Heart left ventricle (tissue), 16 donors: ENCODE data around the gene SDR42E1. TPM values are rescaled to one million over a fixed set of nuclear protein-coding genes. Genes with fewer than 3 reads are reported as not detected.

ENCODE experiments used
- ATAC-seq, 4 donors: fragments of 200-7000 bp; cut with Tn5 transposase; one replicate each; pipeline ENCODE4 v1.9.1; 2020 to 2022; ENCODE audit warnings: moderate library complexity in 4 of 4, mild to moderate bottlenecking in 3 of 4, moderate number of reproducible peaks in 1 of 4
- DNase-seq, 5 donors: peaks; one replicate each; pipeline ENCODE4 v3.0.0-alpha.2; 2020
- H3K27ac ChIP-seq, 12 donors: fragments of 200-600 bp; sonication (generic) in 4 of 12; one replicate each; pipeline versions ENCODE4 v1.5.0 to v1.8.0; 2016 to 2022; ENCODE audit warnings: mild to moderate bottlenecking in 2 of 12
- H3K27me3 ChIP-seq, 9 donors: fragments of 200-600 bp; sonication (generic) in 2 of 9; one replicate each; pipeline versions ENCODE4 v1.5.1 to v1.8.0; 2016 to 2022; ENCODE audit warnings: mild to moderate bottlenecking in 3 of 9
- H3K36me3 ChIP-seq, 9 donors: fragments of 200-600 bp; sonication (generic) in 2 of 9; one replicate each; pipeline versions ENCODE4 v1.5.0 to v1.8.0; 2018 to 2022; ENCODE audit warnings: mild to moderate bottlenecking in 2 of 9
- H3K4me1 ChIP-seq, 12 donors: fragments of 200-600 bp; sonication (generic) in 4 of 12; one replicate each; pipeline versions ENCODE4 v1.5.0 to v1.8.0; 2016 to 2022; ENCODE audit warnings: mild to moderate bottlenecking in 3 of 12
- H3K4me3 ChIP-seq, 12 donors: fragments of 200-600 bp; sonication (generic) in 4 of 12; one replicate each; pipeline versions ENCODE4 v1.5.0 to v1.8.0; 2017 to 2022; ENCODE audit warnings: mild to moderate bottlenecking in 9 of 12, moderate library complexity in 4 of 12
- H3K9me3 ChIP-seq, 12 donors: fragments of 200-600 bp; sonication (generic) in 4 of 12; one replicate each; pipeline versions ENCODE4 v1.5.0 to v1.8.0; 2016 to 2022; ENCODE audit warnings: mild to moderate bottlenecking in 1 of 12
- POLR2A ChIP-seq, 2 donors: fragments of 450-650 bp; IDR thresholded peaks; one replicate each; pipeline ENCODE4 v1.6.1; 2017; ENCODE audit warnings: antibody characterized with exemption in 2 of 2, mild to moderate bottlenecking in 2 of 2, moderate library complexity in 2 of 2
- WGBS, 4 donors: extraction: QIAGEN DNeasy Blood & Tissue Kit in 2 of 4; methylation state at CpG; one replicate each; pipeline versions ENCODE4 v1.1.5 to v1.1.7; 2013 to 2018; 5-methylcytosine and 5-hydroxymethylcytosine counted together
- intact Hi-C, 10 donors: fragments of 100-400 bp; cut with DNase I; formaldehyde crosslinking; loops; one replicate each; pipeline versions ENCODE4 v1.11.1 to v1.14.2; 2022
- polyA plus RNA-seq, 2 donors: library from polyadenylated mRNA; stranded (reverse); fragments of 200-250 nt; gene quantifications; one replicate each; pipeline ENCODE4 v1.2.3, GENCODE V29; 2013
- total RNA-seq, 9 donors: library from RNA; depleted of rRNA in 2 of 9; stranded (reverse); fragments of >200 nt in 2 of 9; fragmentation: NEBNext Ultra II Directional in 3 of 9; extraction: Animal tissue kit (Norgen Biotek cat#: 25700) in 3 of 9; gene quantifications; one replicate each; pipeline versions ENCODE4 v1.1.0 to v1.2.4, GENCODE V29; 2016 to 2023
- TF ChIP-seq, protein P1 (sequence below), 12 donors: fragments of 200-600 bp; sonication (generic) in 4 of 12; IDR thresholded peaks; one replicate each; pipeline versions ENCODE4 v1.5.0 to v1.8.0; 2018 to 2022; ENCODE audit warnings: antibody characterized with exemption in 12 of 12, mild to moderate bottlenecking in 5 of 12
- donor health status: ischemic (EF 13 %, LVEDD 7.1; RV severe dilation, severe dysfunction).
- donor health status: healthy with polysubstance abuse.
- donor health status: DM: no; HTN: yes; CAD: no.
- donor health status: DM: no; HTN: no; CAD: no.
- donor health status: ischemic (EF 25% LVEDD 6.9; RV normal size, moderate dysfunction).
- donor health status: ischemic (EF 25% LVEDD 5.7; RV mildly dilated, moderate dysfunction).
- donor health status: healthy.
- donor health status: DM: yes; HTN: yes; CAD: no.
- donor health status: ischemic (EF 35%, LVEDD 5.7; RV mildly dilated, moderate dysfunction).
- donor health status: nonischemic (EF 11% LVEDD 7.7; RV severe dilation, severe dysfunction).
- donor health status: DM: yes; HTN: yes; CAD: no.
- donor health status: PGD.
- donor health status: ischemic (EF 29% LVEDD 5.4; RV normal size, mild dysfunction).
- donor health status: nonischemic (EF 23%, LVEDD 6.1; RV moderate dilation, normal function).

The SDR42E1 gene
- total and polyA plus RNA-seq, 11 donors, result 0.06 to 2.2 (median 0.75) TPM; not detected in 1

DNA sequence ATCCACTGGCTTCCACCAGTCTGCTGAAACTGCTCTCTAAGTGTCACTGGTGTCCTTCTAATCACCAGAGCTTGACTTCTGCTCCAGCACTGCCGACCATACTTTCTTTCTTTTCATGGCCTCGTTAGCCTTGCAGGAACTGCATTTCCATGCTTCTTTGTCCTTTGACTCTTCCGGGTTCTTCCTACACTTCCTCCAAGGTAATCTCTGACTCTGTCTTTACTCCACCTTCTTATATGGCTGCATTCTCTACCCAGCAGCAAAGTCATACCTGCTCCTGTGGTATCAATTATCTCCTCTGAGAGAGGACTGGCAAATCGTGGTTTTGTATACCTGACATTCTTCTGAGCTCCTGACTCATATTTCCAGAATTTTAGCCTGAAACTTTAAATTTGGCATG lies 30.3 kb upstream of the SDR42E1 start:
- H3K4me3 ChIP-seq, result no peak overlapping the region
- ATAC-seq (no peak), DNase-seq (no peak)
- 77 to 81% (median 79%) methylated on average over 4 of the region's 4 CpGs for WGBS, 4 donors
- intact Hi-C loops, result loop anchor here in 1 of 10 donors (10.0 kb wide), 1 partner anchor 183 kb away; no protein-coding TSS in a partner anchor
- H3K27me3 ChIP-seq, result peaks cover 0 to 6% (median 0%) of the 10 kb centered on the region in 9 donors
- no peak overlapping the region for H3K27ac ChIP-seq
- H3K9me3 ChIP-seq, result no peaks in the 10 kb centered on the region
- no peaks in the 10 kb centered on the region for H3K4me1 ChIP-seq
- TF ChIP-seq POLR2A (IDR thresholded peaks at IDR 0.05), result no peak
- TF ChIP-seq, protein P1, sequence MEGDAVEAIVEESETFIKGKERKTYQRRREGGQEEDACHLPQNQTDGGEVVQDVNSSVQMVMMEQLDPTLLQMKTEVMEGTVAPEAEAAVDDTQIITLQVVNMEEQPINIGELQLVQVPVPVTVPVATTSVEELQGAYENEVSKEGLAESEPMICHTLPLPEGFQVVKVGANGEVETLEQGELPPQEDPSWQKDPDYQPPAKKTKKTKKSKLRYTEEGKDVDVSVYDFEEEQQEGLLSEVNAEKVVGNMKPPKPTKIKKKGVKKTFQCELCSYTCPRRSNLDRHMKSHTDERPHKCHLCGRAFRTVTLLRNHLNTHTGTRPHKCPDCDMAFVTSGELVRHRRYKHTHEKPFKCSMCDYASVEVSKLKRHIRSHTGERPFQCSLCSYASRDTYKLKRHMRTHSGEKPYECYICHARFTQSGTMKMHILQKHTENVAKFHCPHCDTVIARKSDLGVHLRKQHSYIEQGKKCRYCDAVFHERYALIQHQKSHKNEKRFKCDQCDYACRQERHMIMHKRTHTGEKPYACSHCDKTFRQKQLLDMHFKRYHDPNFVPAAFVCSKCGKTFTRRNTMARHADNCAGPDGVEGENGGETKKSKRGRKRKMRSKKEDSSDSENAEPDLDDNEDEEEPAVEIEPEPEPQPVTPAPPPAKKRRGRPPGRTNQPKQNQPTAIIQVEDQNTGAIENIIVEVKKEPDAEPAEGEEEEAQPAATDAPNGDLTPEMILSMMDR (IDR thresholded peaks at IDR 0.05), result no peak
- no peaks in the 10 kb centered on the region for H3K36me3 ChIP-seq

DNA sequence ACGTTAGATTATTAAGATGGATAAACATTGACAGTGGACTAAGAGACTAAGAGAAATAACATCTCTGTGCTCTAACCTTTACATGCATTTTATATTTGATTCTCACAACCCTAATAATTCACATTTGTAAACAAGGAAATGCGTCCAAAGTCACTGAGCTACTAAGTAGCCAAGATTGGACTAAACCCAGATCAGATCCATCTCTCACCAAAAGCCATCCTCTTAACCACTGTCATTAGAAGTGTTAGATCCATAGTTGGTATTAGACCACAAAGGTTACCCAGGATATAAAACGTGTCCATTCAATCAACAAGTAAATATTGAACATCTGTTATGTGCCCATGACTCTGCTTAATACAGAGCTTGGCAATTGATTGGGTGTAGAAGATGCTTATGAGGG lies 29.0 kb upstream of the SDR42E1 start:
- Histone ChIP-seq H3K36me3 (no peaks in the 10 kb centered on the region), H3K4me3 (no peak overlapping the region), H3K9me3 (no peaks in the 10 kb centered on the region), H3K27ac (no peak overlapping the region), H3K27me3 (peaks cover 0 to 2% (median 0%) of the 10 kb centered on the region in 9 donors), H3K4me1 (no peaks in the 10 kb centered on the region)
- no peak for ATAC-seq
- intact Hi-C loops, result loop anchor here in 1 of 10 donors (10.0 kb wide), 1 partner anchor 185 kb away; no protein-coding TSS in a partner anchor
- 80 to 86% (median 84%) methylated on average over 3 of the region's 3 CpGs for WGBS, 4 donors
- DNase-seq, result no peak
- TF ChIP-seq, protein P1 (IDR thresholded peaks at IDR 0.05), result no peak
- no peak for TF ChIP-seq POLR2A (IDR thresholded peaks at IDR 0.05)

DNA sequence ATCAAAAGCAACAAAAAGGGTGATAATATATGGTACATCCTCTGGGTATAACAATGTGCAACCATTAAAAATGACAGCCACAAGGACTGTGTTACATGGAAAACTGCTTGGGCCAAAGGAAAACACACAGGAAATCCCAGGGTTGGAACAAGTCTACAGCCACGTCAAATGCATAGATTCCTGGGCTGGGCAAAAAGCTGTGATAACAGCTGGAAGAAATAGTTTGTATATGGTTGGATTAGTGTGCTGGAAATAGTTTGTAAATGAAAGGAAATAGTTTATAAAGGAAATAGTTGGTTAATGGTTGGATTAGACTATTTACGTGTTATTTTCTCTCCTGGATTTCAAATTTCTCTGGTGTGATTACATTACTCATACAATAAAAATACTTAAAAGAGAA lies 26.4 kb upstream of the SDR42E1 start:
- ATAC-seq (no peak), DNase-seq (no peak)
- WGBS, 4 donors, result 45 to 66% (median 54%) methylated on average over 2 of the region's 2 CpGs
- H3K9me3 ChIP-seq, result no peaks in the 10 kb centered on the region
- H3K27me3 ChIP-seq, result peaks cover 0 to 5% (median 0%) of the 10 kb centered on the region in 9 donors
- no peak overlapping the region for H3K4me3 ChIP-seq
- H3K4me1 ChIP-seq, result no peaks in the 10 kb centered on the region
- intact Hi-C loops, result loop anchor here in 1 of 10 donors (5.0 kb wide), 1 partner anchor 195 kb away; no protein-coding TSS in a partner anchor
- TF ChIP-seq, protein P1 (IDR thresholded peaks at IDR 0.05), result no peak
- TF ChIP-seq POLR2A (IDR thresholded peaks at IDR 0.05), result no peak
- no peaks in the 10 kb centered on the region for H3K36me3 ChIP-seq
- H3K27ac ChIP-seq, result no peak overlapping the region

GRCh38 chr16:82037251-82037650 lies 26.0 kb upstream of the SDR42E1 start:
- DNase-seq (no peak), ATAC-seq (no peak)
- H3K36me3 ChIP-seq, result no peaks in the 10 kb centered on the region
- intact Hi-C loops, result loop anchor here in 1 of 10 donors (5.0 kb wide), 1 partner anchor 195 kb away; no protein-coding TSS in a partner anchor
- no peak overlapping the region for H3K27ac ChIP-seq
- no peaks in the 10 kb centered on the region for H3K4me1 ChIP-seq
- H3K9me3 ChIP-seq, result no peaks in the 10 kb centered on the region
- WGBS, 4 donors, result 89 to 94% (median 93%) methylated on average over 4 of the region's 4 CpGs
- H3K4me3 ChIP-seq, result no peak overlapping the region
- H3K27me3 ChIP-seq, result peaks cover 0 to 5% (median 0%) of the 10 kb centered on the region in 9 donors
- TF ChIP-seq, protein P1 (IDR thresholded peaks at IDR 0.05), result no peak
- no peak for TF ChIP-seq POLR2A (IDR thresholded peaks at IDR 0.05)
